ENCODE measurements around the gene SLC25A15.
"Not testable (repeated sequence)": the region's sequence is repeated elsewhere in the genome, so short reads cannot be mapped to it uniquely, and the experiment has no call there.

The SLC25A15 gene

GRCh38 chr13:40779796-40780285 is 9.6 kb upstream of the SLC25A15 start:
- Histone ChIP-seq H3K4me3 (no peak overlapping the region), H3K27ac (no peak overlapping the region)

GRCh38 chr13:40780822-40781401 is 8.5 kb upstream of the SLC25A15 start:
- no peak overlapping the region for H3K27ac ChIP-seq

GRCh38 chr13:40781717-40782116 is 7.7 kb upstream of the SLC25A15 start:
- Histone ChIP-seq H3K4me3 (no peak overlapping the region), H3K27ac (no peak overlapping the region)

More at GRCh38 chr13:40780822-40781401, 8.5 kb upstream of the SLC25A15 start:
- H3K4me3 ChIP-seq, result no peak overlapping the region

GRCh38 chr13:40782971-40783370 is 6.4 kb upstream of the SLC25A15 start:
- H3K27ac ChIP-seq, H3K4me3 ChIP-seq: not testable (repeated sequence)

- H3K4me3 ChIP-seq, result no peak overlapping the region
Observed at GRCh38 chr13:40784540-40784939, 4.9 kb upstream of the SLC25A15 start.

GRCh38 chr13:40786568-40786996 is 2.8 kb upstream of the SLC25A15 start:
- H3K27ac ChIP-seq, result peak overlapping the region in 1 of 21 experiments; percentile 29

More at GRCh38 chr13:40784540-40784939, 4.9 kb upstream of the SLC25A15 start:
- H3K27ac ChIP-seq, result no peak overlapping the region

GRCh38 chr13:40787062-40787461 is 2.3 kb upstream of the SLC25A15 start:
- Histone ChIP-seq H3K27ac (peak overlapping the region in 1 of 21 experiments; percentile 29), H3K4me3 (no peak overlapping the region)

More at GRCh38 chr13:40786568-40786996, 2.8 kb upstream of the SLC25A15 start:
- no peak overlapping the region for H3K4me3 ChIP-seq

- Histone ChIP-seq H3K4me3 (peak overlapping the region; percentile 48 to 85 (median 65)), H3K27ac (peak overlapping the region; percentile 65 to 87 (median 81))
Observed at GRCh38 chr13:40788540-40789274, 704 bp upstream of the SLC25A15 start.

GRCh38 chr13:40790154-40790616 is 774 bp downstream of the SLC25A15 start:
- H3K27ac ChIP-seq, result peak overlapping the region in 20 of 21 experiments; percentile 65 to 87 (median 80)
- H3K4me3 ChIP-seq, result peak overlapping the region; percentile 48 to 85 (median 65)

GRCh38 chr13:40792284-40793051 is 3.1 kb downstream of the SLC25A15 start:
- Histone ChIP-seq H3K4me3 (no peak overlapping the region), H3K27ac (no peak overlapping the region)

GRCh38 chr13:40793339-40793738 is 3.9 kb downstream of the SLC25A15 start:
- H3K4me3 ChIP-seq, result no peak overlapping the region
- H3K27ac ChIP-seq, result no peak overlapping the region

- Histone ChIP-seq H3K27ac (no peak overlapping the region), H3K4me3 (no peak overlapping the region)
Observed at GRCh38 chr13:40794414-40795368, 5.3 kb downstream of the SLC25A15 start.

- no peak overlapping the region for H3K27ac ChIP-seq
- no peak overlapping the region for H3K4me3 ChIP-seq
Observed at GRCh38 chr13:40796649-40797048, 7.2 kb downstream of the SLC25A15 start.

- H3K27ac ChIP-seq, result no peak overlapping the region
Observed at GRCh38 chr13:40798380-40798779, 9.0 kb downstream of the SLC25A15 start.

GRCh38 chr13:40799508-40799907 is 10.1 kb downstream of the SLC25A15 start:
- Histone ChIP-seq H3K4me3 (no peak overlapping the region), H3K27ac (no peak overlapping the region)

More at GRCh38 chr13:40798380-40798779, 9.0 kb downstream of the SLC25A15 start:
- no peak overlapping the region for H3K4me3 ChIP-seq

- H3K27ac ChIP-seq, result no peak overlapping the region
Observed at GRCh38 chr13:40800559-40800958, 11.1 kb downstream of the SLC25A15 start.

GRCh38 chr13:40801255-40802217 is 12.1 kb downstream of the SLC25A15 start:
- Histone ChIP-seq H3K27ac (no peak overlapping the region), H3K4me3 (no peak overlapping the region)

More at GRCh38 chr13:40800559-40800958, 11.1 kb downstream of the SLC25A15 start:
- H3K4me3 ChIP-seq, result no peak overlapping the region

GRCh38 chr13:40803316-40803715 is 13.9 kb downstream of the SLC25A15 start:
- no peak overlapping the region for H3K27ac ChIP-seq
- no peak overlapping the region for H3K4me3 ChIP-seq

Data from skin epidermis (tissue), 12 donors.